Duodenal mucosa (tissue), 2 donors: ENCODE data around the gene SPATA31E1.
"Not testable (repeated sequence)": the region's sequence is repeated elsewhere in the genome, so short reads cannot be mapped to it uniquely, and the experiment has no call there.

ENCODE experiments used
- H3K27ac ChIP-seq: one replicate; pipeline ENCODE4 v1.7.0; 2013; ENCODE audit warnings: low read depth, low read length
- H3K27me3 ChIP-seq, 2 donors: one replicate each; pipeline ENCODE4 v1.7.0; 2013; ENCODE audit warnings: low read length in 2 of 2, control low read depth in 1 of 2; ENCODE audit not compliant: insufficient read depth in 2 of 2, control insufficient read depth in 1 of 2
- H3K36me3 ChIP-seq, 2 donors: one replicate each; pipeline ENCODE4 v1.7.0; 2013; ENCODE audit warnings: low read length in 2 of 2, control low read depth in 1 of 2; ENCODE audit not compliant: insufficient read depth in 2 of 2, control insufficient read depth in 1 of 2
- H3K4me1 ChIP-seq, 2 donors: one replicate each; pipeline ENCODE4 v1.7.0; 2013; ENCODE audit warnings: low read length in 2 of 2, control low read depth in 1 of 2; ENCODE audit not compliant: insufficient read depth in 2 of 2, control insufficient read depth in 1 of 2
- H3K4me3 ChIP-seq, 2 donors: one replicate each; pipeline ENCODE4 v1.7.0; 2013; ENCODE audit warnings: low read length in 2 of 2, low read depth in 1 of 2
- H3K9ac ChIP-seq, 2 donors: one replicate each; pipeline ENCODE4 v1.7.0; 2013; ENCODE audit warnings: low read length in 2 of 2, low read depth in 1 of 2
- H3K9me3 ChIP-seq, 2 donors: one replicate each; pipeline ENCODE4 v1.7.0; 2013; ENCODE audit warnings: low read length in 2 of 2, control low read depth in 1 of 2; ENCODE audit not compliant: control insufficient read depth in 1 of 2

The SPATA31E1 gene

DNA sequence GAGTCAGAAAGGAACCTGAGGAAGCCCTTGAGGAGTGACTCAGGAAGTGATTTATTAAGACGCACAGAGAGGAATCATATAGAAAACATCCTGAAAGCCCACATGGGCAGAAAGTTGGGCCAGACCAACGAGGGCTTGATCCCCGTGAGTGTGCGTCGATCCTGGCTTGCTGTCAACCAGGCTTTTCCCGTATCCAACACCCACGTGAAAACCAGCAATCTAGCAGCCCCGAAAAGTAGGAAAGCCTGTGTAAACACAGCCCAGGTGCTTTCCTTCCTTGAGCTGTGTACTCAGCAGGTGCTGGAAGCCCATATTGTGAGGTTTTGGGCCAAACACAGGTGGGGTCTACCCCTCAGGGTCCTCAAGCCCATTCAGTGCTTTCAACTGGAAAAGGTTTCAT is 38.9 kb downstream of the SPATA31E1 start:
- not testable (repeated sequence) for H3K4me3 ChIP-seq, H3K9ac ChIP-seq, H3K9me3 ChIP-seq, H3K4me1 ChIP-seq, H3K36me3 ChIP-seq, H3K27ac ChIP-seq, H3K27me3 ChIP-seq

DNA sequence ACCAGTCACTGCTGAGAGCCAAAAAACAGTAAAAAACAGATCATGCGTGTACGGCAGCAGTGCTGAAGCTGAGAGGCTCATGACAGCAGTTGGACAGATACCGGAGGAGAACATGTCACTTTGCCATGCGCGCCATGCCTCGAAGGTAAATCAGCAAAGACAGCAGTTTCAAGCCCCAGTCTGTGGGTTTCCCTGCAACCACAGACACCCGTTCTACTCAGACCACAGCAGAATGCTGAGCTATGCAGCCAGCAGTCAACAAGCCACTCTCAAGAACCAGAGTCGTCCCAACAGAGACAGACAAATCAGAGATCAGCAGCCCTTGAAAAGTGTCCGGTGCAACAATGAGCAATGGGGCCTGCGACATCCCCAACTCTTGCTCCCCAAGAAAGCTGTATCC is 40.3 kb downstream of the SPATA31E1 start:
- H3K4me1 ChIP-seq, H3K9ac ChIP-seq, H3K27ac ChIP-seq, H3K4me3 ChIP-seq, H3K27me3 ChIP-seq, H3K9me3 ChIP-seq, H3K36me3 ChIP-seq: not testable (repeated sequence)

DNA sequence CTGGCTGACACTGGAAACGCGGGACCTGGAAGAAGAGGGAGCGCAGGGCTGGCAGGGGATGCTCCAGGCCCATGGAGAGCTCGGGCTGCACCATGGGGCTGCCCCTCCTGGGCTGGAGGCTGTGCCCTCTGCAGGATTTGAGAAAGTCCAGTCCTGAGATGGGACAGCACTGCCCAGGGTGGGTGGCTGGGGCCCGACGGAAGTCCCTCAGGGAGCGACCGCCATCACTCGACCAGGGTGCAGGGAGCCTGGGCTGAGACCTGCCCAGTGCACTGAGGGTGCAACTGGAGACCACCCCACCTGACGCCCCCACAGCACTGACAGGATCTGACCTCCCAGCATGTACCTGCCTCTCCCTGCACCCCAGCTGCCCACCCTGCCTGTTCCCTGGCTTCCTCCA is 42.2 kb downstream of the SPATA31E1 start:
- H3K9ac ChIP-seq, H3K27ac ChIP-seq, H3K4me3 ChIP-seq, H3K4me1 ChIP-seq, H3K36me3 ChIP-seq, H3K27me3 ChIP-seq, H3K9me3 ChIP-seq: not testable (repeated sequence)

DNA sequence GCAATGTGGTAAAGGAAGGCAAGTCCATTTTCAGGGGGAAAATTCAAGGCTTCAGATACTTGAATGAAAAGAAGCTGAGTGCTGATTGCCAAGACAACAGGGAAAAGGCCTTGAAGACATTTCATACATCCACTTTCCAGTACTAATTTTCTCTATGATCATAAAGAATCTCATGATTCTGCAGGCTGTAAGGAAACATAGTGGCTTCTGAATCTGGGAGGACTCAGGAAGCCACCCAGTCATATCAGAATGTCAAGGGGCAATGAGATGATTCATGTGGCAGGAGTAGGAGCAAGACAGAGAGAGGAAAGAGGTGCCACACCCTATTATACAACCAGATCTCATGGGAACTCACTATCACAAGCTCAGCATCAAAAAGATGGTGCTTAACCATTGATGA is 46.5 kb downstream of the SPATA31E1 start:
- H3K9me3 ChIP-seq, H3K9ac ChIP-seq, H3K27ac ChIP-seq, H3K4me1 ChIP-seq, H3K4me3 ChIP-seq, H3K27me3 ChIP-seq, H3K36me3 ChIP-seq: not testable (repeated sequence)

DNA sequence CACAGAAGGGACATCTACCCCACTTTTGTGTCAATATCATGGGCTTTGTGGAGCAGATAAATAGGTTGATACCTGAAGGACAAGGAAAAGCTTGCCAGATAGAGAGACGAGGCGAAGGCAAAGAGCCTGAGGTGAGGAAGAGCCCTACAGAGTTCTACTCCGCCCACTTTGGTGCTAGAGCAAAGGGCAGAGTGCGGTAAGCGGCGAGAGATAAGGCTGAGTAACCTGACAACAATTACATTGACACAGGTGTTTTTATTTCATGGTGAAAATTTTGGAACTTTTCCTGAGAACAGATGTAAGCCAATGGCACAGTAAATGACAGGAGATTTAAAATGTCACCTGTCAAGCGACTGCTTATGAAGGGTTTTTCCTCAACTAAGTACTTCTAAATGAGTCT is 51.8 kb downstream of the SPATA31E1 start:
- H3K9ac ChIP-seq, H3K36me3 ChIP-seq, H3K9me3 ChIP-seq, H3K4me1 ChIP-seq, H3K4me3 ChIP-seq, H3K27me3 ChIP-seq, H3K27ac ChIP-seq: not testable (repeated sequence)

DNA sequence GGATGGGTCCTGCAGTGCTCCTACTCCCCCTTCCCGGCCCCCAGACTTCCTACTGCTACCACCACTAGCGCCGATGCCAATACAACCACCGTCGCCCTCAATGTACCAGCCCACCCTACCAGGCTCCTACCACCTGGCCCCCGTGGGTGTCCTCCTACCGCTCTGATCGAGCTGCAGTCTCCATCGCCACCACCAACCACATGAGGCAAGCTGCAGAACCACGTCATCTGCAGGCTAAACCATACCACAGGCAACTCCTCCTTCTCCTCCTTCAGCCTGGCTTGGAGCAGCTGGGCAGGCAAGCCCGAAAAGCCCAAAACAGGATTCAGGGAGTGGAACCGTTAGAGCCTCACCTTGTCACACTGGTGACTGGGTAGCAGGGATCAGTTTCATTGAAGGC is 54.7 kb downstream of the SPATA31E1 start:
- not testable (repeated sequence) for H3K4me3 ChIP-seq, H3K27me3 ChIP-seq, H3K27ac ChIP-seq, H3K9ac ChIP-seq, H3K9me3 ChIP-seq, H3K36me3 ChIP-seq, H3K4me1 ChIP-seq

DNA sequence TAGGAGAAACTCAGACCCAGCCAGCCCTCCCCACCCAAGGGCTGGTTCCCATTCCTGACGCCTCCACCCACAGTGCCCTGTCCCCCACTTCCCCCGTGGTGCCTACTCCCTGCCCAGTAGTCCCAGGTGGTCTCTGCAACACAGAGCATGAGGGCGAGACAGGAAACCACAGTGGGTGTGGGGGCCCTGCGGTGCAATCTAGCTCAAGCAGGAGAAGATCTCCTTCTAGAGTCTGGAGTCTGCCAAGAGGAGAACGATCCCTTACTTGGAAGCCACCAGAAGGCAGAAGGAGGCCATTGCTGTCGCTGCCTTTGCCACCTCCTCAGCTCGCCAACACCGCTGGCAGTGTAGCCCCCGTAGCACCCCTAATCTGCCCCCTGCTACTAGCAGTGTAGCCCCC is 55.2 kb downstream of the SPATA31E1 start:
- not testable (repeated sequence) for H3K9me3 ChIP-seq, H3K4me3 ChIP-seq, H3K27ac ChIP-seq, H3K4me1 ChIP-seq, H3K9ac ChIP-seq, H3K36me3 ChIP-seq, H3K27me3 ChIP-seq

DNA sequence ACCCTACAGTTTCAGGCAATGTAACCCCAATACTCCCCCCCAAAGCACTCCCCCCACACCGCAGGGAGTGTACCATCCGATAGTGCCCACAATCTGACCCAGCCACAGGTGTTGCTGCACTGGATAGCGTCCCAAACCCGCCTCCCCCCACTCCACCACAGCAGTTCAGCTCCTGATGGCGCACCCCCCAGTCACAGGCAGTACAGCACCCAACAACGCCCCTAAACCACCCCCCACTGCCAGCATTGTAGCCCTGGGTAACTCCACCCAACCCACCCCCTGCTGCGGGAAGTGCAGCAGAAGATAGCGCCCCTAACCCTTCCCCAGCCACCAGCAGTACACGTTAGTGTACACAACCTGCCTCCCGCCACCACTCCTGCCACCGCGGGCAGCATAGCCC is 55.7 kb downstream of the SPATA31E1 start:
- not testable (repeated sequence) for H3K4me1 ChIP-seq, H3K9me3 ChIP-seq, H3K9ac ChIP-seq, H3K27me3 ChIP-seq, H3K4me3 ChIP-seq, H3K27ac ChIP-seq, H3K36me3 ChIP-seq
